ENCODE measurements around the gene PRICKLE4.

The PRICKLE4 gene, protein sequence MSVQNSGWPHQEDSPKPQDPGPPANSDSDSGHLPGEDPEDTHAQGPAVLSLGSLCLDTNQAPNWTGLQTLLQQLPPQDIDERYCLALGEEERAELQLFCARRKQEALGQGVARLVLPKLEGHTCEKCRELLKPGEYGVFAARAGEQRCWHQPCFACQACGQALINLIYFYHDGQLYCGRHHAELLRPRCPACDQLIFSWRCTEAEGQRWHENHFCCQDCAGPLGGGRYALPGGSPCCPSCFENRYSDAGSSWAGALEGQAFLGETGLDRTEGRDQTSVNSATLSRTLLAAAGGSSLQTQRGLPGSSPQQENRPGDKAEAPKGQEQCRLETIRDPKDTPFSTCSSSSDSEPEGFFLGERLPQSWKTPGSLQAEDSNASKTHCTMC

GRCh38 chr6:41780551-41781365 lies at the start of gene PRICKLE4:
Gene PRICKLE4 (plus strand): TSS chr6:41780782. CDS start chr6:41783474, 2,692 bp downstream.
- DNase-seq, result peak; percentile 15

DNA sequence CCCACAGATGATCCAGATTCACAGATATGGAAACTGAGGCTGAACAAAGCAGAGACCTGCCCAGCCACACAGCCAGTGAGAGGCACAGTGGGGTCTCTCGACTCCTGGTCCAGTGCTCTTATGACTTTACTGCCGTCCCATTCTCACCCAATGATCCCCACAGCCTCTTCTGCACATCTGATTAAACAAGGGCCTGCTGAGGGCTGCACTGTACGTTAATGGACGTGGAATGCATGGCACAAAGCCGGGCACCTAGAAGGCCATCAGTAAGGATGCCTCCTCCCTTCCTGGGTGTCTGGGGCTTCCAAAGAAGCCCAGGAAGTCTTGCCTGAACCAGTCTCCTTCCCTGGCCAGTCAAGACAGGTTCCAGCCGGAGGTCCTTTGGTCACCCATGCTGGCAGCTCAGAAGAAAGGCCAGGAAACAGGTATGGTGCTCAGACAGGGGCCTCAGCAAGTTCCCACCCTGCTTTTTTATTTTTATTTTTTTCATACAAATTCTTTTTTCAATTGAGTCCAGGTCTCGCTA lies 49.0 kb upstream of the PRICKLE4 start:
- no peak for DNase-seq

GRCh38 chr6:41732149-41732548 lies 48.4 kb upstream of the PRICKLE4 start:
- DNase-seq, result no peak

DNA sequence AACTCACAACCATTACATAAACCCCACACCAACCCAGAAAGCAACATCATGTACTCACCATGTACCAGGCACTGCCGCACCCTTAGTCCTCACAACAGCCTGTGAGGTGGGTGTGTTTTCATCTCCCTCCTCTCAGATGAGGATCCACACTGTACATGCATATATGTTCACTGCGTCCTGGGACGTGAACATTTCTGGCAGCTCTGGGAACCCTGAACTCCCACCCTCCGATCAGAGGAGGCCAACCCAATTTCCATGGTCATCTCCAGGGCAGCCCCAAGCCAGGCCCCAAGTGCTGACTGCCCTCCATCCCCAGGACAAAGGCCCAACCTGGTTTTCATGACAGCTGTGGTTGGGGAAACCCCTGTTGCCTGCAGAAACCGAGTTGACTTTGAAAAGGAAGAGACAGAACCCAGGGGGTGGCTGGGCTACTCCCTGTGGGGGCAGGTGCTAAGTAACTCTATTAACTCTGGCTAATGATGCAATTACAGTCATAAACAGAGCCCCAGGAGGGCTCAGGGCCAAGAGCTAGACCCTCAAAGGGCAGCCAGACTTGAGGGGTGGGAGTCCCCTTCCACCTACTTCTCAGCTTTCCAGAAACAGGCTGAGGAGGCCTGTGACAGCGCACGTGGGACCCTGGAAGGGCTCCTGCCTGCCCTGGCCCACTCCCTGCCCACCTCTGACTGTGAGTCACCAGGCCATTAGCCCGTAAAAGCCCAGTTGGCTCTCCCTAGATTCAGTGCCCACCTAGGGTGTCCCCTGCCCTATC lies 47.8 kb upstream of the PRICKLE4 start:
- no peak for DNase-seq

DNA sequence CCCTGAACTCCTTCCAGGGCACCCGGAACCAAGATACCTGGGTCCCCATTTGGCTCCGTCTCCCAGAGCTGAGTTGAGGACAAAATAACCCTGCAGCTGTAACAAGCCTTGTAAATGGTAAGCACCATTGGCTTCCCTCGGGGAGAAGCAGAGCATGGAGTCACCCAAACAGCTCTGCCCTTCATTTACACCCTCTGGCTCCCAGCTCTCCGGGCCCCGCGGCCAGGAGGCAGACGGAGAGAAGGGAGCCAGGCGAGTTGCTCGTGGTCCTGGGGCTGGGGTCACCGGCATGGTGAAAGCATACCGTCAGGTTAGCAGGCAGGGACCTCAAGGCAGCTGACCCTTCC lies 47.2 kb upstream of the PRICKLE4 start:
- no peak for DNase-seq

DNA sequence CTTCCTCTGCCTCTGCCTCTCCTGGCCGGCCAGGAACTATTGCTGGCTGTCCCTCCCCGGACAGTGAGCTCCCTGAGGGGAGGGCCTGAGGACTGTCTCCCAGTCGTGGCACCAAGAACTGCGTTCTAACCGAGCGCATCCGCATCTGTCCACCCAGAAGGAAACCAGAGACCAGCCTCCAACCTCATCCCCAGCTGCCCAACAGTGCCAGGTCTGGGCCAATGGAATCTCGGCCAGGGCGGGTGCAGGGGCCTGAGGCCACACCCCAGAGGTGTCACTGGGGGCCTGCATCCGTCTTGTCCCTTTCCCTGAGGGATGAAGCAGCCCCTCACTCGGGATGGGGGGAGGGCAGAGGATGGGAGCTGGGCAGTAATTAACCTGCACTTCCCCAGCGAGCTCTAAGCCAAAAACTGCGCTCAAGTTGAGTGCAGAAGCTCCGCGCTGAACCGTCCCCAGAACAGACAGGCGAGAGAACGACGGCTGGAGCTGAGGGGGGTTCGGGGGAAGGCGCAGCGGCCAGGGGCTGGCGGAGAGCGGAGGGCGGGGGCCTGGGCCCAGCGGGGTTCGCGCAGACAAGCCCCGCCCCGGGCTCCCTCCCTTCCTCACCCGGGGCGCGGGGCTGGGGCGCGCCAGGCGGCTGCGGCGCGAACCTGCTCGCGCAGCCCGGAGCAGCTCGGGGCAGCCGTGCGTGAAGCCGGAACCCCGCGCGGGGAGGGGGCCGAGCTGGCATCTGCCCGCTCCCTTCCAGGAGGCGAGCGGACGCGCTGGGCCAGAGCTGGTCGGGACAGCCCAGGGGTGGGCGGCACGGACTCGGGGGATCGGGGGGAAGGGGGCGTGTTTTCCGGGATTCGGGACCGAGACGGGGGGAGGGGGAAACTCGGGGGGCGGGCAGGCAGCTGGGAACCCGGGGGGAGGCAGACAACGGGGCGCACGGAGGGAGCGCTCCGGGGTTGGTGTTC lies 46.6 kb upstream of the PRICKLE4 start:
- DNase-seq, result peak; percentile 72

- peak; percentile 73 for DNase-seq
Measured at GRCh38 chr6:41734666-41735426, 45.7 kb upstream of the PRICKLE4 start.

GRCh38 chr6:41735427-41736185 lies 45.0 kb upstream of the PRICKLE4 start, which contains the start of gene TFEB:
Gene TFEB (minus strand): TSS chr6:41735608. CDS start chr6:41691213, 44,395 bp downstream.
- DNase-seq, result peak; percentile 96

- DNase-seq, result no peak
Measured at GRCh38 chr6:41736186-41736733, 44.3 kb upstream of the PRICKLE4 start.

DNA sequence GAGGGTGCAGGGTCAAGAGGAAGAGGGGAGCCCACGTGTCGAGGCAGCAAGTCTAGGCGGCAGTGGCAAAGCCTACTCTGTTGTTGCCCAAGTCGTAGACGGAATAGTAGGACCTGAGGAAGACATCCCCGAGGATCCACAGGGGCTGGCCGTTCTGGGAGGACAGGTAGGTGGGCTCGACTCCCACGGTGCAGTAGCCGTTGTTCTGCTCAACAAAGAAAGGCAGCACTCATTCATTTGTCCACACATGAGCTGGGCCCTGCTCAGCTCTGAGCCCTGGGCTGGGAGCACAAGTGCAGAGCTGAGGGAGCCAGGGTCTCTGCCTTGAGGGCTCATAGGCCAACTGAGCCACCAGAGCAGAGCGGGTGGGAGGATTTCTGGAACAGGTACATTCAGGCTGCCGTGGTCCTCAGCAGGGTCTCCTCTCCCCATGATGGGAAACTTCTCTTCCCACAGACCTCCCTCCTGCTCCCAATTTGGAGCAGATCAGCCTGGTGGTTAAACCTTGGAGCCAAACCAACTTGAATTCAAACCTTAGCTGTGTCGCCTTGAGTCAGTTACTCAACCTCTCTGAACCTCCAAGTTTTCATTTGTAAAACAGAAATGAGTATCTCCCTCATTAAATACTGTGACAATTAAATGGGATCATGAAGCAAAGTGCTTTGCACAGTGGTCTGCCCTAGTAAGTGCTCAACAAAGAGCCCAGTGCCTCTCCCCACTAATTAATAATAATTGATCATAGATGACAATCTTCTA lies 43.6 kb upstream of the PRICKLE4 start:
- no peak for DNase-seq

- no peak for DNase-seq
Measured at GRCh38 chr6:41737591-41738130, 42.9 kb upstream of the PRICKLE4 start.

- DNase-seq, result no peak
Measured at GRCh38 chr6:41739041-41739440, 41.5 kb upstream of the PRICKLE4 start.

DNA sequence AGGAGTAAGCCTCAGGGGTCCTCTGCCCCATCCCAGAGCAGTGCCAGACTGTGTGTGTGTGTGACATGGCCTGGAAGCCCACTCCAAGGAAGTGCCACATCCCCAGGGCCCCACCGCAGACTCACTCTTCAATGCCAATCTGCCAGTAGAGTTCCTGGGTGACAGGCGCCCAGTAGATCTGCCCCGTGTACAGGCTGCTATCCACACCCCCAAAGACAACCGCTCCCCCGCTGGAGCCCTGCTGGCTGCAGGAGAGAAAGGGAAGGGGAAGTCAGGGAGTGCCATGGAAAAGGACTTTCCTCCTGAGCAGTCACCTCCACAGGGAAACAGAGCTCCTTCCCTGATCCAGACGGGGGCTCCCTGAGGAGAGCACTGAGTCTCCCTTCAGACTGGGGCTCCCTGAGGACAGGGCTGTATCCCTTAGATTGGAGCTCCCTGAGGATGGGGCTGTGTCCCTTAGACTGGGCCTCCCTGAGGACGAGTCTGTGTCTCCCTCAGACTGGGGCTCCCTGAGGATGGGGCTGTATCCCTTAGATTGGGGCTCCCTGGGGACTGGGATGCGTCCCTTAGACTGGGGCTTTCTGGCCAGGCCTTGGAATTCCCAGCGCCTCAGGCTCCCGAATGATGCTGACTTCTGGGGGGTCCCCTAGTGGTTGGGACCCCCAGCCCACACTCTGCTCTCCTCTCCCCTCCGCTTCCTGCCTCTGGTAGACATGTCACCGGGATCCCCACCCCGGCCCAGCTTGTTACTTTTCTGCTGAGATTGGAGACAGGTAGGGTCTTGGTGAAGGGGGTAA lies 40.0 kb upstream of the PRICKLE4 start:
- DNase-seq, result no peak

DNA sequence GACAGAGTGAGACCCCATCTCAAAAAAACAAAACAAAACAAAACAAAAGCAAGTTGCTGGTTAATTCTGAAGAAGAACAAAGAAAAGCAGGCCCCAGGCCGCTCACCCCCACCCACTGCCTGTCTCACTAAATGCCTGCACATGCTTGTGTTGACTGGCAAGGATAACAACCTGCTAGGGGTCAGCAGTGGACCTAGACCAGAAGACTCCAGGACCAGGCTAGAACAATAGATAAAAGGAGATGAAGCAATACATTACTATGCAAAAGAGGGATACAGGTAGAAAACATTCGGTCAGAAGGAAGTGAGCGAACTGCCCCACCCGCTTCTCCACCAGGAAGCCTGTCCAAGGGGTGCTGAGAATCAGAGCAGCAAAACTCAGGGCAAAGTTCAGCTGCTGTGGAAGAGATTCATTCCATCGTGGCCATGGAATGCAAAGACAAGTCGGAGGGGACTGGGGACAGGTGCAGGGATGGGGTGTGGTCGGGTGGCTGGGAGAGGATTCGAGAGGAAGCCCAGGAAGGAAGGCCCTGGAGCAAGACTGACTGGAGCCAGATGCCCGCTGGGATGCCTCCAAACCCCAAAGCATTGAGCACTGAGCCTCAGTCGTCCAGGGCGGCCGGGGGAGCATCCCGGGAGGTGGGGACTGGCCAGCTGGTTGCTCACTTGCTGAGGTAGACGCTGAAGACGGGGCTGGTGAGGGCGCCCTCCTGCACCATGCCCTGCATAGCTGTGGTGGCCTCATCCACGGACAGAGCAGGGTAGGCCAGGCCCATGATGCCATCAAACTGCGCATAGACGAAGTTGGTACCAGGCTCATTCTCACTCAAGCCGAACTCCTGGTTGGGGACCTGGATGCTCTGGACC lies 38.7 kb upstream of the PRICKLE4 start:
- DNase-seq, result no peak

DNA sequence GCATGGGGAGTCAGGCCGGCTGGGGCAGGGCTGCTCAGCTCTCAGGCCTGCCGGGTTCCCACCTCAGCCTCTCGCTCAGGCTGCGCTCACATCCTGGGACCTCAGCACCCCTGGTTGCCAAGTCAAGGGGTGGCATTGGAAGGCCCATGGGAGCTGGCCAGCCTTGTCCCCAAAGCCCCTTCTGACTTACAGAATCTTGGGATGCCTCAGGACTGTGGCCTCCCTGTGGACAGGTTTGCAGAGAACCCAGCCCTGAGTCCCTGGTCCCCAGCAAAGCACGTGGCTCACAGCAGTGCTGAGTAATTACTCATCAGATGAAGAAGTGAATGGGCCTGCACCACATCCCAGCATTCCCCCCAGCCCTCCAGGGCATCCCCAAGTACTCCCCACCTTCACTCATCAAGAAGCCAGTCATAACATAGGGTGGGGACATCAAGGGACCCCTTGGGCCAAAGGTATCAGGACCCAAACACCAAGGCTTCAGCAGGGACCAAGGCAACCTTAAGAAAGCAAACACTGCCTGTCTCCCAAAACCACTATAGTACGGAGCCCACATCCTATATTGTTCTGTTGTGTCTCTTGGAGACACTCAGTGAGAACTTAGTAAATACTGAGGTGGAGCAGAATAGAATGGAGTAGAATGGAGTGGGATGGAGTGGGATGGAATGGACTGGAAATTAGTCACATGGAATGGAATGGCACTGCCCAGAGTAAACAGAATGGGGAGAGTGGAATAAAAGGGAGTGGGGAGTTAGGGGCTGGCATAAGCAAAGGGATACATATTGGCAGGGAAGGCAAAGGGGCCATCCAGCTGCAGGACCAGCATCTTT lies 37.0 kb upstream of the PRICKLE4 start:
- DNase-seq, result no peak

GRCh38 chr6:41744236-41744787 lies 36.3 kb upstream of the PRICKLE4 start:
- no peak for DNase-seq

Data from suppressor macrophage treated with lipopolysaccharide for 4 hours (primary cell).